Thoracic aorta (tissue), 2 donors: ENCODE data around the gene SLC15A3. TPM values are rescaled to one million over a fixed set of nuclear protein-coding genes. Genes with fewer than 3 reads are reported as not detected.
"Not testable (repeated sequence)": the region's sequence is repeated elsewhere in the genome, so short reads cannot be mapped to it uniquely, and the experiment has no call there.

Source experiments
- ATAC-seq: fragments of 150-250 bp; one replicate; pipeline ENCODE4 v1.8.0; 2017; ENCODE audit warnings: low read depth; ENCODE audit not compliant: insufficient number of reproducible peaks, low FRiP score
- DNase-seq: peaks from one replicate; pipeline ENCODE4 v3.0.0-alpha.2; 2020; ENCODE audit warnings: low spot score
- H3K27ac ChIP-seq, 2 donors: fragments of 200-600 bp; sonication (generic); 1 replicate in 1 of 2; 2 replicates in 1 of 2; pipeline ENCODE4 v1.5.1; 2016; ENCODE audit warnings: mild to moderate bottlenecking in 2 of 2, moderate library complexity in 2 of 2
- H3K27me3 ChIP-seq: fragments of 200-600 bp; sonication (generic); replicated peaks from 2 replicates; pipeline ENCODE4 v1.6.0; 2016; ENCODE audit warnings: mild to moderate bottlenecking; ENCODE audit not compliant: insufficient read depth
- H3K36me3 ChIP-seq: fragments of 200-600 bp; sonication (generic); one replicate; pipeline ENCODE4 v1.5.1; 2016
- H3K4me1 ChIP-seq, 2 donors: fragments of 200-600 bp; sonication (generic); 1 replicate in 1 of 2; 2 replicates in 1 of 2; pipeline versions ENCODE4 v1.5.1 to v1.6.0; 2016; ENCODE audit warnings: low read depth in 2 of 2, mild to moderate bottlenecking in 1 of 2; ENCODE audit not compliant: control insufficient read depth in 1 of 2
- H3K4me3 ChIP-seq: fragments of 200-600 bp; sonication (generic); 2 replicates; pipeline ENCODE4 v1.5.1; 2016; ENCODE audit warnings: mild to moderate bottlenecking
- H3K9me3 ChIP-seq: fragments of 200-600 bp; sonication (generic); 2 replicates; pipeline ENCODE4 v1.5.1; 2016
- total RNA-seq, 2 donors: library from RNA; depleted of rRNA; stranded (reverse); fragments of >200 nt; gene quantifications; one replicate each; pipeline versions ENCODE4 v1.1.0 to v1.2.3, GENCODE V29; 2016
- TF ChIP-seq, protein P1 (sequence below): fragments of 200-600 bp; sonication (generic); IDR thresholded peaks from one replicate; pipeline ENCODE4 v1.5.1; 2019; ENCODE audit warnings: antibody characterized with exemption

SLC15A3 gene
- total RNA-seq, 2 donors from 2014 or later: 27.7 to 29.5 TPM

DNA sequence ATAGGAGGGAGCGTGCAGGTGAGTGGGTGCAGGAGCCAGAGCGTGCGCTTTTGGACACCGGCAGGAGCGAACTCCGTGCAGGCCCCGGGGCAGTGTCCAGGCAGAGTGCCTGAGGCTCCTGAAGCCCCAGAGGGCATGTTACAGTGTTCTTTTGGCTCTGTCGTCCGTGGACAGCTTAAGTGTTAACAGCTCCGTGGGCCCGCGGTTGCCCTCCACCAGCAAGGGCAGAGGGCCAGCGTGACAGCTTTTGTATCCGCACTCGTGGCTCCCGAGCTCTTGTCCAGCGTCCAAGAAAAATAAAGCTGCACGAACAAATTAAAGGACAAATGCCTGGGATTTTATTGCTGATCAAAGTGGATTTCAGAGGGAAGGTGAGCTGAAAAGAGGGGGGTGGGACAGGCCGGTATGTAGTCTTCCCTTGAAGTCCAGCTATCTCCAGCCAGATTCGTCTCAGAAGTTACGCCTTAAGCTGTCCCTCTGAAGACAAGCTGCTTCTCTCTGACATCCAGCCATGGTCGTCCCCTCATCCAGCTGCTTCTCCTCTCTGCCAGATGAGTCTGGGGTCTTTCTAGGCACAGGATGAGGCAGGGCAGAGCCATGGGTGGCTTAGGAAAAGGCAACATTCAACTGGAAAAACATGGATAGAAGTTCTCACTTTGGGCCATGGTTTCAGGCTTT lies 39.0 kb downstream of the SLC15A3 start:
- ATAC-seq: no peak
- Histone ChIP-seq H3K4me1 (peaks cover 12 to 35% of the 10 kb centered on the region in 2 donors), H3K27ac (peak overlapping the region; percentile 94 to 95), H3K9me3 (no peaks in the 10 kb centered on the region), H3K36me3 (no peaks in the 10 kb centered on the region), H3K4me3 (peak overlapping the region; percentile 80), H3K27me3 (no peaks in the 10 kb centered on the region)
- no peak for DNase-seq
- TF ChIP-seq, protein P1, sequence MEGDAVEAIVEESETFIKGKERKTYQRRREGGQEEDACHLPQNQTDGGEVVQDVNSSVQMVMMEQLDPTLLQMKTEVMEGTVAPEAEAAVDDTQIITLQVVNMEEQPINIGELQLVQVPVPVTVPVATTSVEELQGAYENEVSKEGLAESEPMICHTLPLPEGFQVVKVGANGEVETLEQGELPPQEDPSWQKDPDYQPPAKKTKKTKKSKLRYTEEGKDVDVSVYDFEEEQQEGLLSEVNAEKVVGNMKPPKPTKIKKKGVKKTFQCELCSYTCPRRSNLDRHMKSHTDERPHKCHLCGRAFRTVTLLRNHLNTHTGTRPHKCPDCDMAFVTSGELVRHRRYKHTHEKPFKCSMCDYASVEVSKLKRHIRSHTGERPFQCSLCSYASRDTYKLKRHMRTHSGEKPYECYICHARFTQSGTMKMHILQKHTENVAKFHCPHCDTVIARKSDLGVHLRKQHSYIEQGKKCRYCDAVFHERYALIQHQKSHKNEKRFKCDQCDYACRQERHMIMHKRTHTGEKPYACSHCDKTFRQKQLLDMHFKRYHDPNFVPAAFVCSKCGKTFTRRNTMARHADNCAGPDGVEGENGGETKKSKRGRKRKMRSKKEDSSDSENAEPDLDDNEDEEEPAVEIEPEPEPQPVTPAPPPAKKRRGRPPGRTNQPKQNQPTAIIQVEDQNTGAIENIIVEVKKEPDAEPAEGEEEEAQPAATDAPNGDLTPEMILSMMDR: no peak

DNA sequence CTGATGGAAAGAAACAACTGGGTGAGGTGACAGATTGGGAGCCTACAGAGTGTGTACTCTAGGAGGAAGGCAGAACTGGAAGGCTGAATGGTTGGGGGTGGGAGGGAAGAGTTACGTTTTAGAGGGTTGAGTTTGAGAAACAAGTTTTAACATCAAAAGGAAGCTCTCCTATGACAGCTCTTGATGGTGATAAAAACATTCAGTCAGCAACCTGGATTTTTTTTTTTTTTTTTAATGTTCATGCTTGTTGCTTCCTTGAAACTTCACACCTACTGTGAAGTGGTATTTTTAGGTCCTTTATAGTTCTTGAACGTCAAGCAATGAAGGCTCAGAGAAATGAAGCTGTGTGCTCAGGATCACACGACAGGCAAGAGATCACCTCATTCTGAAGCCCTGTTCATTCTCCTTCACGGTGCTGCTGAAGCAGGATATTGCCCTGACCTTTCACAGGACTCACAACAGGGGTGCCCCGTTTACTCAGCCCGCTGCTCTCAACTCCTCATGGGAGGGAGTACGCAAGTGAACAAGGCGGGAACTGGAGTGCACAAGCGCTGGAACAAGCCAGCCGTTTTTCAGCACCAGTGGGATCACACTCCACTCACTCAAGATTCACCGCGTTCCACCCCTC lies 39.6 kb downstream of the SLC15A3 start:
- Histone ChIP-seq H3K4me1 (peaks cover 12 to 29% of the 10 kb centered on the region in 2 donors), H3K4me3 (no peak overlapping the region), H3K27ac (peak overlapping the region in 1 of 2 donors; percentile 94), H3K27me3 (no peaks in the 10 kb centered on the region), H3K36me3 (no peaks in the 10 kb centered on the region), H3K9me3 (no peaks in the 10 kb centered on the region)
- no peak for DNase-seq
- TF ChIP-seq, protein P1: no peak
- ATAC-seq: no peak

DNA sequence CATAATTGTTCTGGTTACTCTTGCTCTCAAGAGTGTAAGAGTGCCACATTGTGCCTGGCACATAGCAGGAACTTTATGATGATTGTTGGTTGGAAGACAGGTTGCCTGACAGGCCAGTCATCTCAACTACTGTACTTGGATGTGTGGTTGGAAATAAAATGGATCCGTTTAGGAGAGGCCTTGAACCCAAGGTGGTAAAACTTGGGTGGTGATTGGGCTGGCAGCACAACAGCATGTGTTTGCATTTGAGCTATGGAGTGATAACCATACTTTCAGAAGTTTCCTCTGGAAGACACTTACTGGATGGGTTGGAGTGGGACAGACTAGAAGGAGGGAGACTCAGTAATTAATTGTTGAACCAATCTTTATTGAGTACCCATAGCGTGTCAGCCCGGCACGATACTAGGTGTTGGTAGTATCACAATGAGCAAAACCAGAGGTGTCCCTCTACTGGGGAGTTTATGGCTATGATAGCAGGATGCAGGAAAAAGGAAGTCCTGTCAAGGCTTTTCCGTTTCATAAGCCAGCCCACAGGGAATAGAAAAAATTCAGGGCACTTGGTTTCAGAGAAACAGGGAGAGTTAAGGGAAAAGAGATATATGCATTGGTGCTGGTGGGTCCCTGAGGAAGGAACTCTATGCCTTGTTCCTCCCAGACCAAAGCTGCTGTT lies 41.1 kb downstream of the SLC15A3 start:
- H3K9me3 ChIP-seq: no peaks in the 10 kb centered on the region
- no peak overlapping the region for H3K4me3 ChIP-seq
- H3K27ac ChIP-seq: no peak overlapping the region
- DNase-seq (no peak), ATAC-seq (no peak)
- TF ChIP-seq, protein P1: no peak
- no peaks in the 10 kb centered on the region for H3K36me3 ChIP-seq
- peaks cover 8 to 20% of the 10 kb centered on the region in 2 donors for H3K4me1 ChIP-seq
- H3K27me3 ChIP-seq: no peaks in the 10 kb centered on the region

DNA sequence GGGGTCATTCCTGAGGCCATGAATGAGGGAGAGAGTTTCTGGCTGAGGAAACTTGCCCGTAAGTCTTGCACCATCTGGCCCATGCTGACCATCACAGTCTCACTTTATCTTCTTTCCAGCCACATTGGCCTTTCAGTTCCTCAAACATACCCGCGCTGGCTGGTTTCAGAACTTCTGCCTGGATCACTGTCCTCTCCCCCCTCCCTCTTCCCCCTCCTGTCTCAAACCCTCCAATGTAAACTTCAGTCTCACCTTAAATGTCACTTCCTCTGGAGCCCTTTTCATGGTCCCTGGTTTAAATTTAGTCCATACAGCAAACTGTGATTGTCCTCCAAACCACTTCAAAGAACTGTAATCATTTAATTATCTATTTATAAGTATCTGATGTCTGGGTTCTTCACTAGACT lies 41.7 kb downstream of the SLC15A3 start:
- no peaks in the 10 kb centered on the region for H3K9me3 ChIP-seq
- H3K36me3 ChIP-seq: no peaks in the 10 kb centered on the region
- TF ChIP-seq, protein P1: no peak
- no peaks in the 10 kb centered on the region for H3K27me3 ChIP-seq
- no peak overlapping the region for H3K27ac ChIP-seq
- peaks cover 7 to 20% of the 10 kb centered on the region in 2 donors for H3K4me1 ChIP-seq
- no peak overlapping the region for H3K4me3 ChIP-seq
- DNase-seq: no peak
- no peak for ATAC-seq

DNA sequence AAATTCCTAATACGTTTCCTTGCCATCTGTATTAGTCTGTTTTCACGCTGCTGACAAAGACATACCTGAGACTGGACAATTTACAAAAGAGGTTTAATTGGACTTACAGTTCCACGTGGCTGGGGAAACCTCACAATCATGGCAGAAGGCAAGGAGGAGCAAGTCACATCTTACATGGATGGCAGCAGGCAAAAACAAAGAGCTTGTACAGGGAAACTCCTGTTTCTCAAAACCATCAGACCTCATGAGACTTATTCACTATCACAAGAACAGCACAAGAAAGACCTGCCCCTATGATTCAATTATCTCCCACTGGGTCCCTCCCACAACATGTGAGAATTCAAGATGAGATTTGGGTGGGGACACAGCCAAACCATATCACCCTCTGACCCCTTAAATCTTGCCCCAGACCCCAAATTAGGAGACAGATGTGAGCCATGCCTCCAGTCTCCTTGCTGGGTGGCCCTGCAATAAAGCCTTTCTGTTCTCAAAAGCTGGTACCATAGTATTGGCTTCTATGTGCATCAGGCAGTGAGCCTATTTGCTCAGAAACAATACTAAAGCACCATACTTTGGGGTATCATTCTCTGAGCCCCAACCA lies 42.2 kb downstream of the SLC15A3 start:
- not testable (repeated sequence) for ATAC-seq, H3K36me3 ChIP-seq, DNase-seq, H3K27me3 ChIP-seq, H3K4me3 ChIP-seq, H3K27ac ChIP-seq, H3K9me3 ChIP-seq
- H3K4me1 ChIP-seq: peaks cover 12 to 25% of the 10 kb centered on the region in 2 donors
